ENCODE measurements around the gene GBX1.

GBX1 gene

GRCh38 chr7:151188252-151188542, 20.7 kb upstream of the GBX1 start:
- H3K4me3 ChIP-seq (ENCODE audit: low read length) = peak overlapping the region; percentile 31; the same call in 1 of the 2 replicates
- TF ChIP-seq, protein P1, sequence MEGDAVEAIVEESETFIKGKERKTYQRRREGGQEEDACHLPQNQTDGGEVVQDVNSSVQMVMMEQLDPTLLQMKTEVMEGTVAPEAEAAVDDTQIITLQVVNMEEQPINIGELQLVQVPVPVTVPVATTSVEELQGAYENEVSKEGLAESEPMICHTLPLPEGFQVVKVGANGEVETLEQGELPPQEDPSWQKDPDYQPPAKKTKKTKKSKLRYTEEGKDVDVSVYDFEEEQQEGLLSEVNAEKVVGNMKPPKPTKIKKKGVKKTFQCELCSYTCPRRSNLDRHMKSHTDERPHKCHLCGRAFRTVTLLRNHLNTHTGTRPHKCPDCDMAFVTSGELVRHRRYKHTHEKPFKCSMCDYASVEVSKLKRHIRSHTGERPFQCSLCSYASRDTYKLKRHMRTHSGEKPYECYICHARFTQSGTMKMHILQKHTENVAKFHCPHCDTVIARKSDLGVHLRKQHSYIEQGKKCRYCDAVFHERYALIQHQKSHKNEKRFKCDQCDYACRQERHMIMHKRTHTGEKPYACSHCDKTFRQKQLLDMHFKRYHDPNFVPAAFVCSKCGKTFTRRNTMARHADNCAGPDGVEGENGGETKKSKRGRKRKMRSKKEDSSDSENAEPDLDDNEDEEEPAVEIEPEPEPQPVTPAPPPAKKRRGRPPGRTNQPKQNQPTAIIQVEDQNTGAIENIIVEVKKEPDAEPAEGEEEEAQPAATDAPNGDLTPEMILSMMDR (IDR thresholded peaks at IDR 0.05; ENCODE audit: low read depth, low read length) = no peak
- TF ChIP-seq EZH2phosphoT487 (IDR thresholded peaks at IDR 0.05; ENCODE audit: low read depth) = no peak
- no peaks in the 10 kb centered on the region for H3K79me2 ChIP-seq (ENCODE audit: low read length)
- peaks cover 32% of the 10 kb centered on the region for H3K4me1 ChIP-seq (ENCODE audit: low read length)
- no peaks in the 10 kb centered on the region for H3K36me3 ChIP-seq (replicated peaks; ENCODE audit: low read depth, low read length)
- H3K27ac ChIP-seq (ENCODE audit: low read length) = no peak overlapping the region
- peaks cover 67% of the 10 kb centered on the region for H4K20me1 ChIP-seq (ENCODE audit: insufficient read depth, low read length)
- no peak overlapping the region for H2AFZ ChIP-seq (ENCODE audit: low read depth, low read length)
- H3K9me3 ChIP-seq (ENCODE audit: insufficient read depth, low read length) = no peaks in the 10 kb centered on the region
- peak overlapping the region; percentile 62 for H3K4me2 ChIP-seq (ENCODE audit: low read length)
- H3K27me3 ChIP-seq (ENCODE audit: low read depth, low read length) = peaks cover 79% of the 10 kb centered on the region
- no peak overlapping the region for H3K9ac ChIP-seq (ENCODE audit: low read length)

- peak overlapping the region; percentile 62 for H3K4me2 ChIP-seq (ENCODE audit: low read length)
- no peak overlapping the region for H2AFZ ChIP-seq (ENCODE audit: low read depth, low read length)
- no peak overlapping the region for H3K9ac ChIP-seq (ENCODE audit: low read length)
- H3K27ac ChIP-seq (ENCODE audit: low read length) = no peak overlapping the region
- no peaks in the 10 kb centered on the region for H3K9me3 ChIP-seq (ENCODE audit: insufficient read depth, low read length)
- peak overlapping the region; percentile 31; the same call in 1 of the 2 replicates for H3K4me3 ChIP-seq (ENCODE audit: low read length)
- peaks cover 63% of the 10 kb centered on the region for H4K20me1 ChIP-seq (ENCODE audit: insufficient read depth, low read length)
- TF ChIP-seq, protein P1 (IDR thresholded peaks at IDR 0.05; ENCODE audit: low read depth, low read length) = no peak
- TF ChIP-seq EZH2phosphoT487 (IDR thresholded peaks at IDR 0.05; ENCODE audit: low read depth) = no peak
- peaks cover 32% of the 10 kb centered on the region for H3K4me1 ChIP-seq (ENCODE audit: low read length)
- no peaks in the 10 kb centered on the region for H3K36me3 ChIP-seq (replicated peaks; ENCODE audit: low read depth, low read length)
- H3K27me3 ChIP-seq (ENCODE audit: low read depth, low read length) = peaks cover 79% of the 10 kb centered on the region
- no peaks in the 10 kb centered on the region for H3K79me2 ChIP-seq (ENCODE audit: low read length)
Measured at GRCh38 chr7:151187409-151188251, 20.1 kb upstream of the GBX1 start.

- Histone ChIP-seq H3K4me1 (ENCODE audit: low read length) (peaks cover 32% of the 10 kb centered on the region), H2AFZ (ENCODE audit: low read depth, low read length) (no peak within 1 kb of the TSS), H3K79me2 (ENCODE audit: low read length) (no peaks in the 10 kb centered on the region), H3K27me3 (ENCODE audit: low read depth, low read length) (peaks cover 79% of the 10 kb centered on the region), H3K4me3 (ENCODE audit: low read length) (peak within 1 kb of the TSS; percentile 31; the same call in 1 of the 2 replicates), H3K9ac (ENCODE audit: low read length) (no peak within 1 kb of the TSS), H3K36me3 (replicated peaks; ENCODE audit: low read depth, low read length) (no peaks in the 10 kb centered on the region), H4K20me1 (ENCODE audit: insufficient read depth, low read length) (peaks cover 57% of the 10 kb centered on the region), H3K9me3 (ENCODE audit: insufficient read depth, low read length) (no peaks in the 10 kb centered on the region), H3K27ac (ENCODE audit: low read length) (no peak within 1 kb of the TSS), H3K4me2 (ENCODE audit: low read length) (peak within 1 kb of the TSS; percentile 62)
- no peak for TF ChIP-seq EZH2phosphoT487 (IDR thresholded peaks at IDR 0.05; ENCODE audit: low read depth)
- TF ChIP-seq, protein P1 (IDR thresholded peaks at IDR 0.05; ENCODE audit: low read depth, low read length) = no peak
Measured at GRCh38 chr7:151186640-151187408, 19.3 kb upstream of the GBX1 start, which contains the start of gene ASB10. TSS of gene ASB10 (minus strand) at chr7:151187250. CDS start at chr7:151187130, 120 bp downstream.
